ENCODE results near the gene PKP3. TPM values are rescaled to one million over a fixed set of nuclear protein-coding genes. Genes with fewer than 3 reads are reported as not detected.

Gene PKP3
- total and polyA plus RNA-seq, 9 of the 15 experiments (the other 6 are each of a cell fraction or from before 2014, with no cell fraction given): 0.11 to 110 (median 30.7) TPM

DNA sequence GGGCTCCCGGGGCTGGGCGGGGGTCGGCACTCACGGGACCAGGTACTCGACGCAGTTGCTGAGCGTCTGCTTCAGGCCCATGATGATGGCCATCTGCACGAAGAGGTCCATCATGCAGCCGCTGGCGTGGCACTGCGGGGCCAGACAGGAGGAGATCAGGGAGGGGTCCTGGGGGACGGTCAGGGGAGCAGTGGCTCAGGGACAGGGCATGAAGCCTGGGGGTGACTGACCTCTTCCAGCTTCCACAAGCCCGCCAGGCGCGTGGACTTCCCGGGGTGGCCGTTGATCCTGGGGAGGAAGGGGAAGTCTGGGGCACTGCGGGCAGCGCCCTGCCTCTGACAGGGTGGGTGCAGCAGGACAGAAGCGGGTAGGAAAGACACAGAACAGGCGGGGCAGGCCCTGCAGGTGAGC is 26.9 kb downstream of the PKP3 start (continued):
- TF ChIP-seq, protein P1, sequence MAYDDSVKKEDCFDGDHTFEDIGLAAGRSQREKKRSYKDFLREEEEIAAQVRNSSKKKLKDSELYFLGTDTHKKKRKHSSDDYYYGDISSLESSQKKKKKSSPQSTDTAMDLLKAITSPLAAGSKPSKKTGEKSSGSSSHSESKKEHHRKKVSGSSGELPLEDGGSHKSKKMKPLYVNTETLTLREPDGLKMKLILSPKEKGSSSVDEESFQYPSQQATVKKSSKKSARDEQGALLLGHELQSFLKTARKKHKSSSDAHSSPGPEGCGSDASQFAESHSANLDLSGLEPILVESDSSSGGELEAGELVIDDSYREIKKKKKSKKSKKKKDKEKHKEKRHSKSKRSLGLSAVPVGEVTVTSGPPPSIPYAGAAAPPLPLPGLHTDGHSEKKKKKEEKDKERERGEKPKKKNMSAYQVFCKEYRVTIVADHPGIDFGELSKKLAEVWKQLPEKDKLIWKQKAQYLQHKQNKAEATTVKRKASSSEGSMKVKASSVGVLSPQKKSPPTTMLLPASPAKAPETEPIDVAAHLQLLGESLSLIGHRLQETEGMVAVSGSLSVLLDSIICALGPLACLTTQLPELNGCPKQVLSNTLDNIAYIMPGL (CRISPR knock-in tag; IDR thresholded peaks at IDR 0.05): no peak
- TF ChIP-seq SRF (CRISPR knock-in tag; IDR thresholded peaks at IDR 0.05): no peak
- TF ChIP-seq HSF4 (CRISPR knock-in tag; IDR thresholded peaks at IDR 0.05; ENCODE audit: borderline replicate concordance): no peak
- TF ChIP-seq, protein P2, sequence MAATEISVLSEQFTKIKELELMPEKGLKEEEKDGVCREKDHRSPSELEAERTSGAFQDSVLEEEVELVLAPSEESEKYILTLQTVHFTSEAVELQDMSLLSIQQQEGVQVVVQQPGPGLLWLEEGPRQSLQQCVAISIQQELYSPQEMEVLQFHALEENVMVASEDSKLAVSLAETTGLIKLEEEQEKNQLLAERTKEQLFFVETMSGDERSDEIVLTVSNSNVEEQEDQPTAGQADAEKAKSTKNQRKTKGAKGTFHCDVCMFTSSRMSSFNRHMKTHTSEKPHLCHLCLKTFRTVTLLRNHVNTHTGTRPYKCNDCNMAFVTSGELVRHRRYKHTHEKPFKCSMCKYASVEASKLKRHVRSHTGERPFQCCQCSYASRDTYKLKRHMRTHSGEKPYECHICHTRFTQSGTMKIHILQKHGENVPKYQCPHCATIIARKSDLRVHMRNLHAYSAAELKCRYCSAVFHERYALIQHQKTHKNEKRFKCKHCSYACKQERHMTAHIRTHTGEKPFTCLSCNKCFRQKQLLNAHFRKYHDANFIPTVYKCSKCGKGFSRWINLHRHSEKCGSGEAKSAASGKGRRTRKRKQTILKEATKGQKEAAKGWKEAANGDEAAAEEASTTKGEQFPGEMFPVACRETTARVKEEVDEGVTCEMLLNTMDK (IDR thresholded peaks at IDR 0.05; ENCODE audit: borderline replicate concordance, insufficient read depth, low read depth, low read length, poor library complexity, severe bottlenecking): no peak
- TF ChIP-seq DPF2 (IDR thresholded peaks at IDR 0.05): no peak
- TF ChIP-seq, protein P3, sequence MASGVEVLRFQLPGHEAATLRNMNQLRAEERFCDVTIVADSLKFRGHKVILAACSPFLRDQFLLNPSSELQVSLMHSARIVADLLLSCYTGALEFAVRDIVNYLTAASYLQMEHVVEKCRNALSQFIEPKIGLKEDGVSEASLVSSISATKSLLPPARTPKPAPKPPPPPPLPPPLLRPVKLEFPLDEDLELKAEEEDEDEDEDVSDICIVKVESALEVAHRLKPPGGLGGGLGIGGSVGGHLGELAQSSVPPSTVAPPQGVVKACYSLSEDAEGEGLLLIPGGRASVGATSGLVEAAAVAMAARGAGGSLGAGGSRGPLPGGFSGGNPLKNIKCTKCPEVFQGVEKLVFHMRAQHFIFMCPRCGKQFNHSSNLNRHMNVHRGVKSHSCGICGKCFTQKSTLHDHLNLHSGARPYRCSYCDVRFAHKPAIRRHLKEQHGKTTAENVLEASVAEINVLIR (CRISPR knock-in tag; IDR thresholded peaks at IDR 0.05): no peak

Data from K562 (cell line).